Endothelial cell of umbilical vein (primary cell): ENCODE data around the gene RHOBTB1. TPM values are rescaled to one million over a fixed set of nuclear protein-coding genes. Genes with fewer than 3 reads are reported as not detected.

Experiments used
- BruUV-seq: library from RNA; stranded (reverse); fragments of 400-500 nt; replicated peaks from 2 replicates; lab custom pipeline; 2021; lab: Mats Ljungman, UMichigan
- CTCF ChIA-PET: fragments of 300-600, 350-600 bp; sonication (Branson Sonifier 250); formaldehyde crosslinking; loops from one replicate; lab custom pipeline; 2021; ENCODE audit warnings: antibody characterized with exemption, inconsistent platforms; lab: Charles Lee
- POLR2A ChIA-PET: fragments of 300-600, 350-600 bp; sonication (Branson Sonifier 250); formaldehyde crosslinking; loops from one replicate; lab custom pipeline; 2021; ENCODE audit warnings: antibody characterized with exemption, inconsistent platforms; lab: Charles Lee
- DNase-seq: peaks from one replicate; pipeline ENCODE4 v3.0.0-alpha.2; 2011; ENCODE audit warnings: low read depth, low spot score
- FAIRE-seq: peaks from 2 replicates; lab custom pipeline; 2011; peaks lifted over from hg19 to GRCh38; lab: Jason Lieb, UNC
- H2AFZ ChIP-seq: 2 replicates; pipeline ENCODE4 v1.6.0; 2012; ENCODE audit warnings: low read depth, low read length, control low read depth, inconsistent platforms
- H3K27ac ChIP-seq: 2 replicates; pipeline ENCODE4 v1.5.1; 2011; ENCODE audit warnings: low read depth, mild to moderate bottlenecking, control low read depth, low read length, moderate library complexity; ENCODE audit not compliant: insufficient read depth
- H3K27me3 ChIP-seq, 2 experiments: 2 replicates each; pipeline versions ENCODE4 v1.6.0 to v1.6.1; 2011; ENCODE audit warnings: low read length in 2 of 2, mixed read lengths in 1 of 2; ENCODE audit not compliant: control insufficient read depth in 2 of 2, insufficient read depth in 2 of 2
- H3K36me3 ChIP-seq, 2 experiments: 2 replicates in 1 of 2; 3 replicates in 1 of 2; pipeline ENCODE4 v1.5.1; 2011; ENCODE audit warnings: low read length in 2 of 2, mild to moderate bottlenecking in 1 of 2, moderate library complexity in 1 of 2; ENCODE audit not compliant: control insufficient read depth in 2 of 2, insufficient read depth in 2 of 2; ENCODE audit errors: extremely low read depth in 1 of 2
- H3K4me1 ChIP-seq: 3 replicates; pipeline ENCODE4 v1.5.1; 2011; ENCODE audit warnings: mild to moderate bottlenecking, low read length; ENCODE audit not compliant: control insufficient read depth, insufficient read depth; ENCODE audit errors: extremely low read depth
- H3K4me2 ChIP-seq: 2 replicates; pipeline ENCODE4 v1.6.1; 2011; ENCODE audit warnings: low read length, control low read depth, mixed read lengths; ENCODE audit not compliant: insufficient read depth
- H3K4me3 ChIP-seq, 3 experiments: fragments of 200-600 bp in 1 of 3; sonication (generic), shearing (Covaris generic) in 1 of 3; replicated peaks in 1 of 3; 2 replicates each; pipeline ENCODE4 v1.5.1; 2011 to 2016; ENCODE audit warnings: control low read depth in 3 of 3, low read length in 3 of 3, mild to moderate bottlenecking in 2 of 3, inconsistent platforms in 1 of 3, low read depth in 1 of 3, moderate library complexity in 1 of 3; ENCODE audit not compliant: insufficient read depth in 1 of 3
- H3K79me2 ChIP-seq: 2 replicates; pipeline ENCODE4 v1.6.0; 2012; ENCODE audit warnings: low read length, inconsistent platforms; ENCODE audit not compliant: control insufficient read depth, insufficient read depth
- H3K9ac ChIP-seq: replicated peaks from 2 replicates; pipeline ENCODE3; 2011; ENCODE audit warnings: low read length, control low read depth; ENCODE audit not compliant: insufficient read depth; ENCODE audit errors: extremely low read depth
- H3K9me1 ChIP-seq: replicated peaks from 3 replicates; pipeline ENCODE4 v1.6.0; 2011; ENCODE audit warnings: mild to moderate bottlenecking, low read length; ENCODE audit not compliant: control insufficient read depth, insufficient read depth; ENCODE audit errors: extremely low read depth
- H3K9me3 ChIP-seq: replicated peaks from 2 replicates; pipeline ENCODE4 v1.5.1; 2012; ENCODE audit warnings: low read length, inconsistent platforms; ENCODE audit not compliant: control insufficient read depth, insufficient read depth
- H4K20me1 ChIP-seq: replicated peaks from 2 replicates; pipeline ENCODE3; 2011; ENCODE audit warnings: mild to moderate bottlenecking, low read length; ENCODE audit not compliant: control insufficient read depth, insufficient read depth; ENCODE audit errors: extremely low read depth
- CTCF ChIP-seq, 2 donors: IDR thresholded peaks; 1 replicate in 1 of 2; 2 replicates in 1 of 2; pipeline ENCODE4 v1.5.1; 2011; ENCODE audit warnings: low read length in 2 of 2, mild to moderate bottlenecking in 2 of 2, moderate library complexity in 2 of 2, control low read depth in 1 of 2, inconsistent platforms in 1 of 2, low read depth in 1 of 2; ENCODE audit not compliant: insufficient read depth in 1 of 2; ENCODE audit errors: extremely low read depth in 1 of 2
- EZH2 ChIP-seq: IDR thresholded peaks from 2 replicates; pipeline ENCODE4 v1.6.1; 2012; ENCODE audit warnings: borderline replicate concordance, low read depth, mild to moderate bottlenecking, moderate library complexity, low read length, inconsistent platforms; ENCODE audit not compliant: severe bottlenecking
- FOS ChIP-seq: IDR thresholded peaks from 2 replicates; pipeline ENCODE4 v1.6.1; 2011; ENCODE audit warnings: mild to moderate bottlenecking, low read length, moderate library complexity, borderline replicate concordance; ENCODE audit not compliant: insufficient read depth
- GATA2 ChIP-seq: IDR thresholded peaks from 2 replicates; pipeline ENCODE4 v1.7.0; 2011; ENCODE audit warnings: low read depth, mild to moderate bottlenecking, moderate library complexity, mixed read lengths, low read length; ENCODE audit not compliant: insufficient read length, insufficient read depth
- JUN ChIP-seq: IDR thresholded peaks from 2 replicates; pipeline ENCODE4 v1.6.1; 2011; ENCODE audit warnings: borderline replicate concordance, low read depth; ENCODE audit not compliant: insufficient read length, insufficient read depth
- MAX ChIP-seq: IDR thresholded peaks from 2 replicates; pipeline ENCODE4 v1.6.1; 2011; ENCODE audit not compliant: insufficient read depth, insufficient read length
- MYC ChIP-seq: IDR thresholded peaks from one replicate; pipeline ENCODE4 v1.6.1; 2011; ENCODE audit warnings: mild to moderate bottlenecking, low read depth, low read length
- POLR2A ChIP-seq: IDR thresholded peaks from 2 replicates; pipeline ENCODE4 v1.6.1; 2012; ENCODE audit warnings: low read depth, mild to moderate bottlenecking, control low read depth, low read length
- POLR2AphosphoS5 ChIP-seq: IDR thresholded peaks from 2 replicates; pipeline ENCODE4 v1.6.1; 2012; ENCODE audit warnings: low read depth, mild to moderate bottlenecking, control low read depth, low read length, moderate library complexity; ENCODE audit not compliant: insufficient read depth
- dilution Hi-C: fragments of 300-500 bp; cut with MboI; formaldehyde crosslinking; loops from one replicate; pipeline ENCODE4 v1.15.0; 2019; ENCODE audit warnings: low sequenced_read_pairs; ENCODE audit not compliant: extremely low pct_ligation_motif_present
- intact Hi-C: fragments of 100-400 bp; cut with micrococcal nuclease; formaldehyde crosslinking; loops from one replicate; pipeline ENCODE4 v1.10.0; 2022
- polyA plus RNA-seq, 4 experiments: library from polyadenylated mRNA; depleted of rRNA in 3 of 4; stranded (reverse) in 3 of 4; unstranded in 1 of 4; fragments of >200 nt; gene quantifications; 2 replicates each; pipeline versions ENCODE4 v1.2.1 to v1.2.3, GENCODE V29; 2011 to 2012; ENCODE audit warnings: missing spikeins in 1 of 4
- total RNA-seq: library from RNA; stranded (reverse); gene quantifications from 2 replicates; pipeline ENCODE4 v1.2.3, GENCODE V29; 2021

The RHOBTB1 gene
- total and polyA plus RNA-seq, 2 donors (not counting 3 experiments of a cell fraction or from before 2014, with no cell fraction given) = 21.2 to 31.0 TPM

GRCh38 chr10:60967260-60967659, 23.3 kb upstream of the RHOBTB1 start:
- DNase-seq = no peak
- dilution Hi-C loops (no loop called here), intact Hi-C loops (loop anchor here (10.0 kb wide), 2 partner anchors 522 to 658 kb away; no protein-coding TSS in a partner anchor)
- no peaks in the 10 kb centered on the region for H3K9me3 ChIP-seq
- H3K36me3 ChIP-seq = no peaks in the 10 kb centered on the region
- ChIA-PET CTCF (interaction anchor here (0.7 to 0.8 kb wide), 2 partner anchors 29 to 224 kb away, joined by 3 read pairs; no protein-coding TSS in a partner anchor), POLR2A (no interaction called here)
- H4K20me1 ChIP-seq = no peaks in the 10 kb centered on the region
- no peaks in the 10 kb centered on the region for H3K27me3 ChIP-seq
- H3K4me2 ChIP-seq = no peak overlapping the region
- no peaks in the 10 kb centered on the region for H3K79me2 ChIP-seq
- H3K9ac ChIP-seq = no peak overlapping the region
- no peak for TF ChIP-seq MYC
- no peak for TF ChIP-seq FOS
- no peak for TF ChIP-seq JUN
- no peak for TF ChIP-seq GATA2
- TF ChIP-seq CTCF (IDR thresholded peaks at IDR 0.05; ENCODE audit: extremely low read depth in 1 of 2, insufficient read depth in 1 of 2, low read depth in 1 of 2, low read length in 2 of 2) = no peak
- no peak for TF ChIP-seq POLR2AphosphoS5
- TF ChIP-seq POLR2A = no peak
- TF ChIP-seq EZH2 = no peak
- TF ChIP-seq MAX = no peak
- no peak overlapping the region for H3K27ac ChIP-seq
- H2AFZ ChIP-seq = no peak overlapping the region
- H3K4me1 ChIP-seq = peaks cover 27% of the 10 kb centered on the region
- H3K4me3 ChIP-seq = no peak overlapping the region
- no TSS peak for BruUV-seq
- no peaks in the 10 kb centered on the region for H3K9me1 ChIP-seq
- no peak for FAIRE-seq
